Hepatocyte (in vitro differentiated cells): ENCODE data around the gene PRKACB.

ENCODE experiments used
- EZH2phosphoT487 ChIP-seq: fragments of 200-600 bp; sonication (generic); IDR thresholded peaks from one replicate; pipeline ENCODE4 v1.6.1; 2018; ENCODE audit warnings: antibody characterized with exemption, mild to moderate bottlenecking, low read depth, moderate library complexity; ENCODE audit not compliant: unreplicated experiment, severe bottlenecking
- TF ChIP-seq, protein P1 (sequence below): fragments of 200-600 bp; sonication (generic); IDR thresholded peaks from 2 replicates; pipeline ENCODE4 v1.5.1; 2016; ENCODE audit warnings: antibody characterized with exemption, mild to moderate bottlenecking; ENCODE audit not compliant: poor library complexity

DNA sequence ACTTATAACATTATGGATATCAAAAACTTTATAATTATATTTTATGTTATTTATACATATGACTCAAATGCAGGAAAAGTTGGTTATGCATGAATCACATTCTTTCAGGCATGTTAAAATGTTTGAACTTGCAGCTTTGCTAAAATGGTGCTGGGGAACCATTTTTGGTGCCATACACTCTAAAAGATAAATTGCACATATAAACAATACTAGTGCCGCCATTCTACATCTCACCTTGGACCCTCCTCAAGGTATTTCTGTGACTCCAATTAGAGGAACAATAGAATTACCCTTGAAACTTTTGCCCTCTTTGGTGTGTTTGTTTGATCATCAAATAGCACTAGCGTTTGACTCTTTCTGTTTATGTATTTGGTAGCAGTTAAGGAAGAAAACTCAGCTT lies 997 bp downstream of the PRKACB start:
- TF ChIP-seq, protein P1, sequence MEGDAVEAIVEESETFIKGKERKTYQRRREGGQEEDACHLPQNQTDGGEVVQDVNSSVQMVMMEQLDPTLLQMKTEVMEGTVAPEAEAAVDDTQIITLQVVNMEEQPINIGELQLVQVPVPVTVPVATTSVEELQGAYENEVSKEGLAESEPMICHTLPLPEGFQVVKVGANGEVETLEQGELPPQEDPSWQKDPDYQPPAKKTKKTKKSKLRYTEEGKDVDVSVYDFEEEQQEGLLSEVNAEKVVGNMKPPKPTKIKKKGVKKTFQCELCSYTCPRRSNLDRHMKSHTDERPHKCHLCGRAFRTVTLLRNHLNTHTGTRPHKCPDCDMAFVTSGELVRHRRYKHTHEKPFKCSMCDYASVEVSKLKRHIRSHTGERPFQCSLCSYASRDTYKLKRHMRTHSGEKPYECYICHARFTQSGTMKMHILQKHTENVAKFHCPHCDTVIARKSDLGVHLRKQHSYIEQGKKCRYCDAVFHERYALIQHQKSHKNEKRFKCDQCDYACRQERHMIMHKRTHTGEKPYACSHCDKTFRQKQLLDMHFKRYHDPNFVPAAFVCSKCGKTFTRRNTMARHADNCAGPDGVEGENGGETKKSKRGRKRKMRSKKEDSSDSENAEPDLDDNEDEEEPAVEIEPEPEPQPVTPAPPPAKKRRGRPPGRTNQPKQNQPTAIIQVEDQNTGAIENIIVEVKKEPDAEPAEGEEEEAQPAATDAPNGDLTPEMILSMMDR = no peak
- TF ChIP-seq EZH2phosphoT487 = no peak
